Inflammatory macrophage treated with lipopolysaccharide for 4 hours (primary cell): Measurements from ENCODE around the gene DAZ4.
"Not testable (repeated sequence)": the region's sequence is repeated elsewhere in the genome, so short reads cannot be mapped to it uniquely, and the experiment has no call there.

Experiments
- DNase-seq: peaks from one replicate; pipeline ENCODE4 v3.0.0-alpha.2; 2020

Gene DAZ4, protein sequence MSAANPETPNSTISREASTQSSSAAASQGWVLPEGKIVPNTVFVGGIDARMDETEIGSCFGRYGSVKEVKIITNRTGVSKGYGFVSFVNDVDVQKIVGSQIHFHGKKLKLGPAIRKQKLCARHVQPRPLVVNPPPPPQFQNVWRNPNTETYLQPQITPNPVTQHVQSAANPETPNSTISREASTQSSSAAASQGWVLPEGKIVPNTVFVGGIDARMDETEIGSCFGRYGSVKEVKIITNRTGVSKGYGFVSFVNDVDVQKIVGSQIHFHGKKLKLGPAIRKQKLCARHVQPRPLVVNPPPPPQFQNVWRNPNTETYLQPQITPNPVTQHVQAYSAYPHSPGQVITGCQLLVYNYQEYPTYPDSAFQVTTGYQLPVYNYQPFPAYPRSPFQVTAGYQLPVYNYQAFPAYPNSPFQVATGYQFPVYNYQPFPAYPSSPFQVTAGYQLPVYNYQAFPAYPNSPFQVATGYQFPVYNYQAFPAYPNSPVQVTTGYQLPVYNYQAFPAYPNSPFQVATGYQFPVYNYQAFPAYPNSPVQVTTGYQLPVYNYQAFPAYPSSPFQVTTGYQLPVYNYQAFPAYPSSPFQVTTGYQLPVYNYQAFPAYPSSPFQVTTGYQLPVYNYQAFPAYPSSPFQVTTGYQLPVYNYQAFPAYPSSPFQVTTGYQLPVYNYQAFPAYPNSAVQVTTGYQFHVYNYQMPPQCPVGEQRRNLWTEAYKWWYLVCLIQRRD

DNA sequence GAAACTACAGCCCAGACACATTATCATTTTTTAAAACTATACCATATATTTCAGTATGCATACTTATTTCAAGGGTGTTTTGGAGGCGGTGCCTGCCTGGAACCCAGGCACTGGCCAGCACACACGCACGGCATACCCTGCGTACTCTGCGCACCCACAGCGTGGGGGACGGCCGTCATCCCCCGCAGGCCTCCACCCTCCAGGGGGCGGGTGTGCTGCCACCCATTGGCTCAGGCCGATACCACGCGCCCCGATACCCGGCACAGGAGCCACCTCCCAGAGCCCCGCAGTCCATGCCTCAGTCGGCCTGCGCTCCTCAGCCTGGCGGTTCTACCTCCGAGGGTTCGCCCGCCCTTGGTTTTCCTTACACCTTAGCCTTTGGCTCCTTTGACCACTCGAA lies at the start of gene DAZ4:
Gene DAZ4, plus strand, starts transcription at position 301 of the 400 bp plus-strand sequence. CDS start 208 bp downstream, outside the sequence.
- not testable (repeated sequence) for DNase-seq

DNA sequence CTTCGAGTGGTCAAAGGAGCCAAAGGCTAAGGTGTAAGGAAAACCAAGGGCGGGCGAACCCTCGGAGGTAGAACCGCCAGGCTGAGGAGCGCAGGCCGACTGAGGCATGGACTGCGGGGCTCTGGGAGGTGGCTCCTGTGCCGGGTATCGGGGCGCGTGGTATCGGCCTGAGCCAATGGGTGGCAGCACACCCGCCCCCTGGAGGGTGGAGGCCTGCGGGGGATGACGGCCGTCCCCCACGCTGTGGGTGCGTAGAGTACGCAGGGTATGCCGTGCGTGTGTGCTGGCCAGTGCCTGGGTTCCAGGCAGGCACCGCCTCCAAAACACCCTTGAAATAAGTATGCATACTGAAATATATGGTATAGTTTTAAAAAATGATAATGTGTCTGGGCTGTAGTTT lies 20.4 kb upstream of the DAZ4 start, which contains the start of gene DAZ3:
Gene DAZ3, minus strand, starts transcription at position 101 of the 400 bp plus-strand sequence. CDS start 208 bp downstream, outside the sequence.
- not testable (repeated sequence) for DNase-seq

DNA sequence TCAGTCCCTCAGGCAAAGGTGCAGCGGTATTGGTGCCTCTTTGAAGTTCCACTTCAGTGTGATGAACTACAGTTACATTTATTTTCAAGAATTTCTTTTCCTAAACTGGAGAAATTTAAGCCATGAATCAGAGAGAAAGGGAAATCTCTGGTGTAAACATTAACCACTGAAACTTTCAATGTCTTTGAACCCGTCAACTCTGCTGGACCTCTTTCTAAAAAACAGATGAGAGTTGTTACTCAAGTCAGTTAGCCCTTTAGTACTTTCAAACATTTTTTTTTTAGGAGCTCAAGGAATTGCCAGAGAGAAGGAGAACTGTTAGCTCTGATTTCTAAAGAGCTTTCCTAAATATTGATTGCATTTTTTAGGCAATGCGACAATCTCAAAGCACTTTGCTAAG lies 11.9 kb upstream of the DAZ4 start:
- not testable (repeated sequence) for DNase-seq

DNA sequence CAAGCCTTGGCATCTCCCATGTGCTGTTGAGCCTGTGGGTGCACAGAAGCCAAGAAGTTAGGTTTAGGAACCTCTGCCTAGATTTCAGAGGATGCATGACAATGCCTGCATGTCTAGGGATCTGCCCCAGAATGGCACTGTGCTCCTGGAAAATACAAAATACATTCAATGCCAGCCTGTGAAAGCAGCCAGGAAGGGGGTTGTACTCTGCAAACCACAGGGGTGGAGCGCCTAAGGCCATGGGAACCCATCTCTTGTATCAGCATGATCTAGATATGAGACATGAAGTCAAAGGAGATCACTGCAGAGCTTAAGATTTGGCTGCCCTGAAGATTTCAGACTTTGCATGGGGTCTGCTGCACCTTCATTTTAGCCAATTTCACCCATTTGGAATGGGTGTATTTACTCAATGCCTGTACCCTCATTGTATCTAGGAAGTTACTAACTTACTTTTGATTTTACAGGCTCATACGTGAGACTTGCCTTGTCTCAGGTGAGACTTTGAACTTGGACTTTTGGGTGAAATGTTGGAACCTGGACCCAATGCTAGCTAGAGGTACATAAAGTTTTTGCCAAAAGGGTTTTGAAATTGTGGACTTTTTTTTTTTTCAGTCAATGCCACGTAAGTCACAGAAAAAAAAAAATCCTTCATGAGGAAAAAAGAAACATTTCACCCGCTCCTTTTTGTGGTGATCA lies 9.4 kb upstream of the DAZ4 start:
- not testable (repeated sequence) for DNase-seq

DNA sequence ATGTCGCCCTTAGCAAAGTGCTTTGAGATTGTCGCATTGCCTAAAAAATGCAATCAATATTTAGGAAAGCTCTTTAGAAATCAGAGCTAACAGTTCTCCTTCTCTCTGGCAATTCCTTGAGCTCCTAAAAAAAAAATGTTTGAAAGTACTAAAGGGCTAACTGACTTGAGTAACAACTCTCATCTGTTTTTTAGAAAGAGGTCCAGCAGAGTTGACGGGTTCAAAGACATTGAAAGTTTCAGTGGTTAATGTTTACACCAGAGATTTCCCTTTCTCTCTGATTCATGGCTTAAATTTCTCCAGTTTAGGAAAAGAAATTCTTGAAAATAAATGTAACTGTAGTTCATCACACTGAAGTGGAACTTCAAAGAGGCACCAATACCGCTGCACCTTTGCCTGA lies 8.7 kb upstream of the DAZ4 start:
- not testable (repeated sequence) for DNase-seq
